ENCODE data around the gene RECK. TPM values are rescaled to one million over a fixed set of nuclear protein-coding genes. Genes with fewer than 3 reads are reported as not detected.

RECK gene
- total RNA-seq, 1 experiment from 2014 or later, result 13.2 TPM

DNA sequence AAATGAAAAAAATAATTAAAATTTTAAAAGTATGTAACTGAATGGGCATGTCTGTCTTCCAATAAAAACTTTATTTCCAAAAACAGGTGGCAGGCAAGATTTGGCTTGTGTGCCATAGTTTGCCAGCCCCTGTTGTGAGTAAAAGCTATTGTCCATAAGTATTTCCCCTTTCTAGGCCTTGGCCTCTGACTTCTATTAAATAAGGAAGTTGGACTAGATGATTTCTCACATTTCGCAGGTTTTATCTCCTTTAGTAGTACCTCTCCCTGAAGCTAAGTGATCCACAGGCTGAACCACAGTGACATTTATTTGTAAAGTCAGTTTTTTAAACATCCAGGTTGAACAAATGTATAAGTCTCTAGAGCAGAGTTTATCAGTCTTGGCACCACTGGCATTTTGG is 41.3 kb downstream of the RECK start:
- DNase-seq (ENCODE audit: low read depth, low spot score) (no peak), ATAC-seq (no peak)
- no peaks in the 10 kb centered on the region for H3K4me1 ChIP-seq (ENCODE audit: control insufficient read depth, insufficient read depth, low read length)
- H3K27me3 ChIP-seq (ENCODE audit: control insufficient read depth, insufficient read depth, low read length), result no peaks in the 10 kb centered on the region
- in situ Hi-C loops (cut with HindIII; ENCODE audit: low pct_unique_long_range_greater_than_20kb, low sequenced_read_pairs), result no loop called here
- no TSS peak for BruUV-seq (replicated peaks)
- ChIA-PET CTCF (no interaction called here), POLR2A (no interaction called here)
- H3K36me3 ChIP-seq (ENCODE audit: control insufficient read depth, insufficient read depth, low read length), result no peaks in the 10 kb centered on the region; the same call in 1 of the 2 replicates
- no peaks in the 10 kb centered on the region for H3K9me3 ChIP-seq (ENCODE audit: control insufficient read depth, insufficient read depth, low read depth, low read length)
- intact Hi-C loops (cut with micrococcal nuclease; ENCODE audit: unreplicated experiment), result no loop called here
- no peak overlapping the region for H3K27ac ChIP-seq (ENCODE audit: low read length)
- TF ChIP-seq POLR2AphosphoS5 (IDR thresholded peaks at IDR 0.05; ENCODE audit: low read depth, low read length), result no peak
- TF ChIP-seq, protein P1, sequence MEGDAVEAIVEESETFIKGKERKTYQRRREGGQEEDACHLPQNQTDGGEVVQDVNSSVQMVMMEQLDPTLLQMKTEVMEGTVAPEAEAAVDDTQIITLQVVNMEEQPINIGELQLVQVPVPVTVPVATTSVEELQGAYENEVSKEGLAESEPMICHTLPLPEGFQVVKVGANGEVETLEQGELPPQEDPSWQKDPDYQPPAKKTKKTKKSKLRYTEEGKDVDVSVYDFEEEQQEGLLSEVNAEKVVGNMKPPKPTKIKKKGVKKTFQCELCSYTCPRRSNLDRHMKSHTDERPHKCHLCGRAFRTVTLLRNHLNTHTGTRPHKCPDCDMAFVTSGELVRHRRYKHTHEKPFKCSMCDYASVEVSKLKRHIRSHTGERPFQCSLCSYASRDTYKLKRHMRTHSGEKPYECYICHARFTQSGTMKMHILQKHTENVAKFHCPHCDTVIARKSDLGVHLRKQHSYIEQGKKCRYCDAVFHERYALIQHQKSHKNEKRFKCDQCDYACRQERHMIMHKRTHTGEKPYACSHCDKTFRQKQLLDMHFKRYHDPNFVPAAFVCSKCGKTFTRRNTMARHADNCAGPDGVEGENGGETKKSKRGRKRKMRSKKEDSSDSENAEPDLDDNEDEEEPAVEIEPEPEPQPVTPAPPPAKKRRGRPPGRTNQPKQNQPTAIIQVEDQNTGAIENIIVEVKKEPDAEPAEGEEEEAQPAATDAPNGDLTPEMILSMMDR (IDR thresholded peaks at IDR 0.05), result no peak
- no peak for TF ChIP-seq REST (IDR thresholded peaks at IDR 0.05; ENCODE audit: insufficient read depth in 1 of 2, low read depth in 2 of 2, low read length in 1 of 2)
- no peak for TF ChIP-seq TCF7L2 (IDR thresholded peaks at IDR 0.05; ENCODE audit: low read depth, low read length)
- no peak for TF ChIP-seq SIN3A (IDR thresholded peaks at IDR 0.05; ENCODE audit: borderline replicate concordance, insufficient read depth, low read depth, low read length)
- H3K4me3 ChIP-seq (ENCODE audit: low read depth in 2 of 2, low read length in 2 of 2), result no peak overlapping the region

- TF ChIP-seq, protein P1 (IDR thresholded peaks at IDR 0.05), result no peak
- TF ChIP-seq SIN3A (IDR thresholded peaks at IDR 0.05; ENCODE audit: borderline replicate concordance, insufficient read depth, low read depth, low read length), result no peak
- TF ChIP-seq POLR2AphosphoS5 (IDR thresholded peaks at IDR 0.05; ENCODE audit: low read depth, low read length), result no peak
- TF ChIP-seq REST (IDR thresholded peaks at IDR 0.05; ENCODE audit: insufficient read depth in 1 of 2, low read depth in 2 of 2, low read length in 1 of 2), result no peak
- TF ChIP-seq TCF7L2 (IDR thresholded peaks at IDR 0.05; ENCODE audit: low read depth, low read length), result no peak
Measured at GRCh38 chr9:36080519-36080918, 43.8 kb downstream of the RECK start.

More at GRCh38 chr9:36080519-36080918, 43.8 kb downstream of the RECK start:
- no peak for ATAC-seq
- Histone ChIP-seq H3K4me3 (ENCODE audit: low read depth in 2 of 2, low read length in 2 of 2) (no peak overlapping the region), H3K36me3 (ENCODE audit: control insufficient read depth, insufficient read depth, low read length) (no peaks in the 10 kb centered on the region; the same call in 1 of the 2 replicates), H3K27ac (ENCODE audit: low read length) (no peak overlapping the region), H3K27me3 (ENCODE audit: control insufficient read depth, insufficient read depth, low read length) (no peaks in the 10 kb centered on the region), H3K9me3 (ENCODE audit: control insufficient read depth, insufficient read depth, low read depth, low read length) (no peaks in the 10 kb centered on the region), H3K4me1 (ENCODE audit: control insufficient read depth, insufficient read depth, low read length) (no peaks in the 10 kb centered on the region)
- ChIA-PET CTCF (interaction anchor here (0.6 kb wide), 1 partner anchor 177 kb away, joined by 3 read pairs; no protein-coding TSS in a partner anchor), POLR2A (no interaction called here)
- intact Hi-C loops (cut with micrococcal nuclease; ENCODE audit: unreplicated experiment) (no loop called here), in situ Hi-C loops (cut with HindIII; ENCODE audit: low pct_unique_long_range_greater_than_20kb, low sequenced_read_pairs) (no loop called here)
- no TSS peak for BruUV-seq (replicated peaks)
- DNase-seq (ENCODE audit: low read depth, low spot score), result no peak
